IMR-90 (cell line): Measurements from ENCODE around the gene FBXW5. TPM values are rescaled to one million over a fixed set of nuclear protein-coding genes. Genes with fewer than 3 reads are reported as not detected.

ENCODE experiments used
- ATAC-seq: fragments of 200-7000 bp; cut with Tn5 transposase; 2 replicates; pipeline ENCODE4 v1.9.1; 2020; ENCODE audit warnings: low read depth, mild to moderate bottlenecking, moderate library complexity
- BruUV-seq: library from RNA; stranded (reverse); fragments of 400-500 nt; replicated peaks from 2 replicates; lab custom pipeline; 2021; lab: Mats Ljungman, UMichigan
- CTCF ChIA-PET: fragments of 300-600 bp; formaldehyde crosslinking; extraction: SDS; loops from one replicate; lab custom pipeline; 2021; ENCODE audit warnings: antibody characterized with exemption; lab: Yijun Ruan, JAX
- POLR2A ChIA-PET: fragments of 300-600 bp; sonication (Branson Sonifier 250); formaldehyde crosslinking; loops from one replicate; lab custom pipeline; 2022; ENCODE audit warnings: antibody characterized with exemption; ENCODE audit not compliant: unreplicated experiment; lab: Charles Lee
- DNase-seq: peaks from one replicate; pipeline ENCODE4 v3.0.0; 2013
- H2AFZ ChIP-seq: replicated peaks from 2 replicates; pipeline ENCODE3; 2013; ENCODE audit warnings: low read length, mild to moderate bottlenecking; ENCODE audit not compliant: poor library complexity
- H2AK5ac ChIP-seq: 2 replicates; pipeline ENCODE4 v1.6.1; 2013; ENCODE audit warnings: low read depth, low read length, inconsistent platforms
- H2AK9ac ChIP-seq: replicated peaks from 2 replicates; pipeline ENCODE3; 2013; ENCODE audit warnings: mild to moderate bottlenecking, low read depth, low read length, moderate library complexity; ENCODE audit not compliant: poor library complexity
- H2BK120ac ChIP-seq: 2 replicates; pipeline ENCODE4 v1.6.1; 2013; ENCODE audit warnings: low read depth, low read length, inconsistent platforms
- H2BK15ac ChIP-seq: 3 replicates; pipeline ENCODE4 v1.6.1; 2013; ENCODE audit warnings: low read depth, low read length, inconsistent platforms
- H2BK20ac ChIP-seq: 2 replicates; pipeline ENCODE4 v1.6.1; 2013; ENCODE audit warnings: low read depth, mild to moderate bottlenecking, inconsistent platforms, low read length, moderate library complexity
- H2BK5ac ChIP-seq: 2 replicates; pipeline ENCODE4 v1.6.1; 2013; ENCODE audit warnings: mild to moderate bottlenecking, low read depth, low read length, inconsistent platforms; ENCODE audit not compliant: poor library complexity, severe bottlenecking
- H3K14ac ChIP-seq: replicated peaks from 2 replicates; pipeline ENCODE4 v1.6.1; 2013; ENCODE audit warnings: low read depth, low read length, inconsistent platforms
- H3K18ac ChIP-seq: 2 replicates; pipeline ENCODE4 v1.6.1; 2013; ENCODE audit warnings: low read depth, low read length, control low read depth
- H3K23ac ChIP-seq: 2 replicates; pipeline ENCODE4 v1.6.1; 2013; ENCODE audit warnings: low read depth, low read length, inconsistent platforms
- H3K27ac ChIP-seq: 2 replicates; pipeline ENCODE4 v1.5.1; 2013; ENCODE audit warnings: mild to moderate bottlenecking, control low read depth, low read length; ENCODE audit not compliant: insufficient read depth
- H3K27me3 ChIP-seq: 2 replicates; pipeline ENCODE4 v1.6.1; 2013; ENCODE audit warnings: low read length; ENCODE audit not compliant: control insufficient read depth, insufficient read depth
- H3K36me3 ChIP-seq: 2 replicates; pipeline ENCODE4 v1.6.1; 2013; ENCODE audit warnings: low read length, mixed read lengths; ENCODE audit not compliant: control insufficient read depth, insufficient read depth
- H3K4ac ChIP-seq: 2 replicates; pipeline ENCODE4 v1.6.1; 2013; ENCODE audit warnings: low read depth, low read length, inconsistent platforms
- H3K4me1 ChIP-seq: 2 replicates; pipeline ENCODE4 v1.6.1; 2013; ENCODE audit warnings: low read length, mixed read lengths; ENCODE audit not compliant: control insufficient read depth, insufficient read depth
- H3K4me2 ChIP-seq: 2 replicates; pipeline ENCODE4 v1.6.1; 2013; ENCODE audit warnings: low read depth, mild to moderate bottlenecking, control low read depth, low read length, moderate library complexity
- H3K4me3 ChIP-seq: 2 replicates; pipeline ENCODE4 v1.5.1; 2013; ENCODE audit warnings: low read depth, mild to moderate bottlenecking, control low read depth, low read length, moderate library complexity; ENCODE audit not compliant: insufficient read depth
- H3K56ac ChIP-seq: 2 replicates; pipeline ENCODE4 v1.6.1; 2013; ENCODE audit warnings: low read length, inconsistent platforms; ENCODE audit not compliant: insufficient read depth; ENCODE audit errors: extremely low read depth
- H3K79me1 ChIP-seq, 2 experiments: 2 replicates each; pipeline ENCODE4 v1.6.1; 2013; ENCODE audit warnings: low read length in 2 of 2, inconsistent platforms in 1 of 2, low read depth in 1 of 2
- H3K9ac ChIP-seq: 2 replicates; pipeline ENCODE4 v1.6.1; 2013; ENCODE audit warnings: low read depth, low read length, control low read depth
- H3K9me1 ChIP-seq: 2 replicates; pipeline ENCODE4 v1.6.1; 2013; ENCODE audit warnings: low read length, inconsistent platforms; ENCODE audit not compliant: insufficient read depth
- H3K9me3 ChIP-seq: 2 replicates; pipeline ENCODE4 v1.6.1; 2013; ENCODE audit warnings: low read length; ENCODE audit not compliant: control insufficient read depth, insufficient read depth
- H4K20me1 ChIP-seq: 2 replicates; pipeline ENCODE4 v1.6.1; 2013; ENCODE audit warnings: low read length, inconsistent platforms; ENCODE audit not compliant: insufficient read depth
- H4K5ac ChIP-seq: 2 replicates; pipeline ENCODE4 v1.6.1; 2013; ENCODE audit warnings: mild to moderate bottlenecking, low read depth, low read length, control low read depth
- H4K8ac ChIP-seq, 2 experiments: 2 replicates each; pipeline ENCODE4 v1.6.1; 2013; ENCODE audit warnings: low read depth in 2 of 2, low read length in 2 of 2, control low read depth in 1 of 2, inconsistent platforms in 1 of 2
- H4K91ac ChIP-seq: 2 replicates; pipeline ENCODE4 v1.6.1; 2013; ENCODE audit warnings: low read depth, low read length, inconsistent platforms; ENCODE audit not compliant: insufficient read depth
- BHLHE40 ChIP-seq: fragments of 150-350 bp; IDR thresholded peaks from 2 replicates; pipeline ENCODE4 v1.6.1; 2016; ENCODE audit warnings: mild to moderate bottlenecking, low read depth, low read length
- CEBPB ChIP-seq: IDR thresholded peaks from 2 replicates; pipeline ENCODE4 v1.6.1; 2012; ENCODE audit warnings: low read depth, low read length, improper control_type of control experiment
- CHD1 ChIP-seq: IDR thresholded peaks from 2 replicates; pipeline ENCODE4 v1.6.1; 2012; ENCODE audit warnings: low read depth, low read length, improper control_type of control experiment
- CTCF ChIP-seq: conservative IDR thresholded peaks from 2 replicates; pipeline ENCODE4 v1.5.1; 2012; ENCODE audit warnings: mild to moderate bottlenecking, low read depth, low read length, improper control_type of control experiment
- ELK1 ChIP-seq: fragments of 150-350 bp; IDR thresholded peaks from 2 replicates; pipeline ENCODE4 v1.6.1; 2016; ENCODE audit warnings: low read depth, mild to moderate bottlenecking, low read length, moderate library complexity, borderline replicate concordance
- FOS ChIP-seq: fragments of 150-350 bp; IDR thresholded peaks from 2 replicates; pipeline ENCODE4 v1.6.1; 2016; ENCODE audit warnings: low read depth, low read length
- MAFK ChIP-seq: IDR thresholded peaks from 2 replicates; pipeline ENCODE4 v1.6.1; 2012; ENCODE audit warnings: low read depth, low read length, improper control_type of control experiment
- MAZ ChIP-seq: IDR thresholded peaks from 2 replicates; pipeline ENCODE4 v1.6.1; 2012; ENCODE audit warnings: low read depth, mild to moderate bottlenecking, low read length, improper control_type of control experiment, moderate library complexity, borderline replicate concordance
- MXI1 ChIP-seq: IDR thresholded peaks from 2 replicates; pipeline ENCODE4 v1.6.1; 2012; ENCODE audit warnings: low read depth, mild to moderate bottlenecking, low read length, moderate library complexity, borderline replicate concordance
- NFE2L2 ChIP-seq: fragments of 150-350 bp; IDR thresholded peaks from 2 replicates; pipeline ENCODE4 v1.6.1; 2016; ENCODE audit warnings: low read depth, mild to moderate bottlenecking, low read length
- POLR2A ChIP-seq: IDR thresholded peaks from 2 replicates; pipeline ENCODE4 v1.6.1; 2012; ENCODE audit warnings: mild to moderate bottlenecking, low read depth, low read length
- RAD21 ChIP-seq: IDR thresholded peaks from 2 replicates; pipeline ENCODE4 v1.6.1; 2012; ENCODE audit warnings: low read length, improper control_type of control experiment
- RCOR1 ChIP-seq: IDR thresholded peaks from 2 replicates; pipeline ENCODE4 v1.6.1; 2012; ENCODE audit warnings: mild to moderate bottlenecking, low read length, improper control_type of control experiment; ENCODE audit not compliant: insufficient replicate concordance
- RFX5 ChIP-seq: IDR thresholded peaks from 2 replicates; pipeline ENCODE4 v1.8.0; 2012; ENCODE audit warnings: low read depth, mild to moderate bottlenecking, low read length, moderate library complexity
- SMC3 ChIP-seq: fragments of 150-350 bp; IDR thresholded peaks from 2 replicates; pipeline ENCODE4 v1.6.1; 2016; ENCODE audit warnings: low read depth, mild to moderate bottlenecking, antibody characterized with exemption, low read length, moderate library complexity
- WGBS, 2 experiments: methylation state at CpG; one replicate each; pipeline versions ENCODE4 v1.1.5 to v1.1.7; 2013; ENCODE audit warnings: missing lambda C conversion rate in 2 of 2; ENCODE audit not compliant: insufficient read length in 1 of 2; ENCODE audit errors: extremely low coverage in 2 of 2; 5-methylcytosine and 5-hydroxymethylcytosine counted together
- dilution Hi-C: fragments of 300-500 bp; cut with HindIII; formaldehyde crosslinking; loops from one replicate; pipeline ENCODE4 v1.14.3; 2018; ENCODE audit warnings: low sequenced_read_pairs; ENCODE audit not compliant: unreplicated experiment
- in situ Hi-C: fragments of 300-500 bp; cut with MboI; formaldehyde crosslinking; loops from 3 replicates; pipeline ENCODE4 v1.14.3; 2019; ENCODE audit warnings: low sequenced_read_pairs, inconsistent platforms, mixed read lengths
- intact Hi-C: fragments of 100-400 bp; cut with micrococcal nuclease; formaldehyde crosslinking; loops from 2 replicates; pipeline ENCODE4 v1.10.0; 2022
- polyA plus RNA-seq, 3 experiments: library from polyadenylated mRNA; depleted of rRNA; stranded (reverse); fragments of >200 nt; gene quantifications; 2 replicates each; pipeline ENCODE4 v1.2.3, GENCODE V29; 2012; ENCODE audit warnings: low replicate concordance in 1 of 3
- total RNA-seq: library from RNA; depleted of rRNA; stranded (reverse); fragments of >200 nt; gene quantifications from 2 replicates; pipeline ENCODE4 v1.2.3, GENCODE V29; 2012
- TF ChIP-seq, protein P1 (sequence below): fragments of 150-350 bp; IDR thresholded peaks from 2 replicates; pipeline ENCODE4 v1.6.1; 2017; ENCODE audit warnings: mild to moderate bottlenecking, antibody characterized with exemption, low read length, low read depth

FBXW5 gene
- total and polyA plus RNA-seq, 2 of the 4 experiments (the other 2 are of a cell fraction), result 65.1 to 80.2 TPM

DNA sequence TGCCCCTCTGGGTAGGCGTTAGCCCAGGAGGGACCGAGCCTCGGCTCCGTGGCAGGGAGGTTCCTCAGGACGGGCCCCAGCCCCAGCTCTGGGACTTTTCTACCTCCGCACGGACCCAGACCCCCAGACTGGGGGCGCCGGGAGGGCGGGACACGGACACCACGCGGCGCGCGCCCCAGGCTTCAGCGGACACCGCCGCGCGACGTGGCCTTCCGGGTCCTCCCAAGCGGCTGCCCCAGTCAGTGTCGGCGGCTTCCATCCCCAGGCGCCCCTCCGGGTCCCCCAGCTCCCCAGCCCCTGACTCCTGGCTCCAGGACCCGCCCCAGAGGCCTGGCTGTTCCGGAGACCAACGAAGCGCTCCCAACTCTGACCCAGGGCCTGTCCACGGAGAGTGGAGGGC is 41.3 kb upstream of the FBXW5 start:
- intact Hi-C loops, result no loop called here
- Histone ChIP-seq H2AFZ (no peak overlapping the region), H3K27me3 (peaks cover 52% of the 10 kb centered on the region), H3K14ac (no peak overlapping the region), H3K18ac (no peak overlapping the region), H2BK15ac (no peak overlapping the region), H4K5ac (no peak overlapping the region), H4K91ac (no peak overlapping the region), H3K9me3 (peaks cover 6% of the 10 kb centered on the region), H3K56ac (no peak overlapping the region), H3K4me1 (no peaks in the 10 kb centered on the region), H2BK20ac (no peak overlapping the region), H2AK9ac (no peak overlapping the region), H3K36me3 (no peaks in the 10 kb centered on the region), H3K23ac (no peak overlapping the region), H3K9me1 (no peaks in the 10 kb centered on the region), H3K4me3 (no peak overlapping the region), H2BK5ac (no peak overlapping the region), H3K27ac (no peak overlapping the region), H3K9ac (no peak overlapping the region), H4K8ac (no peak overlapping the region), H3K79me1 (no peaks in the 10 kb centered on the region), H3K4ac (no peak overlapping the region), H2BK120ac (no peak overlapping the region), H2AK5ac (no peak overlapping the region), H3K4me2 (no peak overlapping the region), H4K20me1 (no peaks in the 10 kb centered on the region)
- 7% methylated on average over 11 of the region's 33 CpGs; no CpG with 5 or more reads in 1 of the 2 experiments for WGBS, 2 experiments
- no peak for TF ChIP-seq RCOR1
- no peak for TF ChIP-seq NFE2L2
- TF ChIP-seq CEBPB, result no peak
- no peak for TF ChIP-seq FOS
- TF ChIP-seq POLR2A, result no peak
- no peak for TF ChIP-seq RAD21
- TF ChIP-seq CHD1, result no peak
- no peak for TF ChIP-seq MXI1
- TF ChIP-seq, protein P1, sequence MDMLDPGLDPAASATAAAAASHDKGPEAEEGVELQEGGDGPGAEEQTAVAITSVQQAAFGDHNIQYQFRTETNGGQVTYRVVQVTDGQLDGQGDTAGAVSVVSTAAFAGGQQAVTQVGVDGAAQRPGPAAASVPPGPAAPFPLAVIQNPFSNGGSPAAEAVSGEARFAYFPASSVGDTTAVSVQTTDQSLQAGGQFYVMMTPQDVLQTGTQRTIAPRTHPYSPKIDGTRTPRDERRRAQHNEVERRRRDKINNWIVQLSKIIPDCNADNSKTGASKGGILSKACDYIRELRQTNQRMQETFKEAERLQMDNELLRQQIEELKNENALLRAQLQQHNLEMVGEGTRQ, result no peak
- no peak for TF ChIP-seq SMC3
- TF ChIP-seq CTCF, result no peak
- no peak for TF ChIP-seq BHLHE40
- no peak for TF ChIP-seq MAZ
- TF ChIP-seq MAFK, result no peak
- no peak for TF ChIP-seq ELK1
- TF ChIP-seq RFX5, result no peak
- no TSS peak for BruUV-seq
- ATAC-seq, result no peak
- DNase-seq, result no peak
- dilution Hi-C loops, result no loop called here
- ChIA-PET POLR2A (no interaction called here), CTCF (interaction anchor here (1.0 kb wide), 1 partner anchor 43 kb away, joined by 5 read pairs; no protein-coding TSS in a partner anchor)
- in situ Hi-C loops, result no loop called here
